Fibroblast of skin of right biceps (primary cell): ENCODE data around the gene KBTBD8.

Experiments
- DNase-seq: peaks from one replicate; pipeline ENCODE4 v3.0.0-alpha.2; 2013

Gene KBTBD8

DNA sequence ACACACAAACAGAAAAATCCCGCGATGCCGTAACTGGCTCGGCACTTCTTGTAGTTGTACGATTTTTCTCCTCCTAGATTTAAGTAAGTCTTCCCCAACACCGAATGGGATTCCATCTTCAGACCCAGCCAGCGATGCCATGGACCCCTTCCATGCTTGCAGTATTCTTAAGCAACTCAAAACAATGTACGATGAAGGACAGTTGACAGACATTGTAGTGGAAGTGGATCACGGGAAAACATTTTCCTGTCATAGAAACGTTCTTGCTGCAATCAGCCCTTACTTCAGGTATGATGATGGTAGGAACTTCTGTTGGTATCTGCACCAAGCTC, 763 bp downstream of the KBTBD8 start:
- no peak for DNase-seq

DNA sequence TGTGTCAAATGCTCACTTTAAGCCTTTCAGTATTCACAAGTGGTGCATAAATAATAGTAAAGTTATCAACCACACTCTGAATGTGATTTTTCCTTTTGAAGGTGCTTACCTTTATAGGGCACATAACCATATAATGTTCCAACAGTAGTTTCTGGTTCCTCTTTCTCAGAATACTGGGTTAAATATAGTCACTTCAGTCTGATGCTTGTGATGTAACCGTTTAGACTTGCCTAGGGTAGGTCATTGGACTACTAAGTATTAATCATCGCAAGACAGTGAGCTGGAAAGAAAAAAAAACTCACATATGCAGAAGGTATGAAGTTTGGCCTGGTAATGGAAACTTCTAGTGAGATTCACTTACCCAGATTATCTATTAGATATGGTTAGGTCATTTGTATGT, 1.9 kb downstream of the KBTBD8 start:
- DNase-seq: peak; percentile 64

DNA sequence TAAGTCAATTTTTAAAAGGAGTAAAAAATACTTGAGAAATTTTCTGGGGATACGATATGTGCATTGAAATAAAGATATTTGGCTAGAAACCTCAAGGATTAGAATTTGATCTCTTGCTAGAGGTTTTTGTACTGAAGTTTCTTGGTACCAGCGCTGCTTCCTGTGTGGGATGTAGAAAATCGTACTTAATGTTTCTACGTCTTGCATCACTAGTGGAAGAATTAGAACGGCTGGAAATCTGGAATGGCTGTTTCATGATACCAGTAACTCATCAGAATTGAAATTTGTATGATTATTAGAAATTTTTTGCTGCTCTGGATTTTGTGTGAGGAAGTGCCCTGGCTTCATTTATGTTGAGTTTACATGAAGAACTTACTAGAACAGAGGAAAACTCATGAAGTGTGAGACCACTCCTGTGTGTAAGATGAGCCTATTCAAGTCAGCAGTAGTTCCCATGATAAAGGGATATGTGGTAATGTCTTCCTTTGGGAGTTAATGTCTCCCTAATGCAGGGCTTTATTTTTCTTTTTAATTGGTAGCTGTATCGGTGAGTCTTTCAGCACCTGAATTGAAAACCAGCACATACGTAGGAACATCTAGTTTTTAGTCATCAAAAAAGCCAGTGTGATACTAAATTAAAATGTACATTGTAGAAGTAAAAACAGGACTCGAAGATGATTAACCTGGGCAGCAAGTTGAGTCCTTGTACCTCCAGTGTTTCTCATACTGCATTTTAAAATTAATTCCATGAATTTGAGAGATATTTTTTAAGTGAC, 3.2 kb downstream of the KBTBD8 start:
- DNase-seq: no peak

DNA sequence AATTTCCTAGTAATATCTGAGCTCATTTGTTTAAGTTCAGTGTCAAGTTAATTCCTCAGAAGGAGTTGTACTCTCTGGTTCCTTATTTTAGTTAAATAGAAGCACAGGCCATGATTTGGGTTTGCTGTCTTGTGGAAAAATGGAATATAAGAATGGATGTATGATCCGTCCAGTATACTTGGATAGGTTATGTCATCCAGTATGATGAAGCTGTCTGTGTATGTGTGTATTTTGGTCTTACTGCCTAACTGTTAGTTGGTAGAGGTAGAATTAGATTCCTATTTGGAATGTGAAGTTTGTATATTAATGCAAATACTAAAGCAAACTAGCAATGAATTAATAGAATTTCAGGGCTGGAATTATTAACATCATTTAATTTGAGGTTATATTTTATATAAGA, 7.9 kb downstream of the KBTBD8 start:
- DNase-seq: no peak

DNA sequence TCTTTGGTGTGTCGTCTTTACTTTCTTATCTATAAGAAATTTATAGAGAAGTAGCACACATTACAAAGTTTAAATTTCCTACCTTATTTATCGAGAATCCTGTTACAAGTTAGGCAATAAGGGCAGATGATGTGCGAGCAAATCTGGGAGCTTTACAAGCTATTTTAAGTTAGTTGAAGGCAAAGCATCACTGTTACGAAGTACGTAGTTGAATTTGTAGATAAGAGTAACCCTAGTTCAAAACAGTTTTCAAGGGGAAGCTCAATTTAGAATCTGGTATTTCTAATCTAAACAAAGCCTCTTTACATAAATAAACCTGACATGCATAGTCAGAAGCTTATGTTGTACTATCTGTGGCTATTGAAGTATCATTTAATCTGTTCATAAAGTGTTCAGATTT, 8.4 kb downstream of the KBTBD8 start:
- DNase-seq: peak; percentile 8

DNA sequence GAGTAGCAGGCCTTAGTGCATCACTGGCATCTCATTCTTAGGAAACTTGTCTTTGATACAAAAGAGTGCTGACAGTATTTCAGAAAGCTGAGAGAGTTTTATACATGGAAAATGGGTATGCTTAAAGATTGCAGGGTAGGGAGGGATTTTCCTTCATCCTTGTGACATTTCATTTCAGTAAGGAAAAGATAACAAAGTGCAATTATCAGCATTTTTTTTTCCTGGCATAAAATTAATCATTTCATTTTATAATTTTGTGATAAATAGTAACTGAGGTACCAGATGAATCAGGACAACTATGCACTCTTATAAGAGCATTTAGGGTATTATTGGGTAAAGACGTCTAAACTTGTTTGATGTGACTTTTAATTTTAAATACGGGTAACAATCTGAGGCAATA, 10.3 kb downstream of the KBTBD8 start:
- no peak for DNase-seq

DNA sequence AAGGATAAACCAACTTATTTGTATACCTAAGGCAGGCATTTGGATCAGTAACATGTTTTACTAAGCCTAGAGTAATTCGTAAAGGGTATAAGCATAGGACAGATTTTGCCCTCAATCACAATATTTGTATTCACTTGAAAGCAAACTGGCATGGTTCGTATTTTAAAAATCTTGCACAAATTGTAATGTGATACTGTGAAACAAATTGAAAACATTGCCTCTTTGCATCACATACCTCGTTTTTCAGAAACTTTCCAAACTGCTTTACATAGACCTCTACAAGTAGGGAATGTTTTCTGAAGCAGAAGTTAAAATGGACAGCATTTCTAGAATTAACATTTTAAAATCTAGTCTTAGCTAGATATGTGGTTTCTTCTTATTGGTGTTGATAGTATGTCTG, 11.6 kb downstream of the KBTBD8 start:
- no peak for DNase-seq

DNA sequence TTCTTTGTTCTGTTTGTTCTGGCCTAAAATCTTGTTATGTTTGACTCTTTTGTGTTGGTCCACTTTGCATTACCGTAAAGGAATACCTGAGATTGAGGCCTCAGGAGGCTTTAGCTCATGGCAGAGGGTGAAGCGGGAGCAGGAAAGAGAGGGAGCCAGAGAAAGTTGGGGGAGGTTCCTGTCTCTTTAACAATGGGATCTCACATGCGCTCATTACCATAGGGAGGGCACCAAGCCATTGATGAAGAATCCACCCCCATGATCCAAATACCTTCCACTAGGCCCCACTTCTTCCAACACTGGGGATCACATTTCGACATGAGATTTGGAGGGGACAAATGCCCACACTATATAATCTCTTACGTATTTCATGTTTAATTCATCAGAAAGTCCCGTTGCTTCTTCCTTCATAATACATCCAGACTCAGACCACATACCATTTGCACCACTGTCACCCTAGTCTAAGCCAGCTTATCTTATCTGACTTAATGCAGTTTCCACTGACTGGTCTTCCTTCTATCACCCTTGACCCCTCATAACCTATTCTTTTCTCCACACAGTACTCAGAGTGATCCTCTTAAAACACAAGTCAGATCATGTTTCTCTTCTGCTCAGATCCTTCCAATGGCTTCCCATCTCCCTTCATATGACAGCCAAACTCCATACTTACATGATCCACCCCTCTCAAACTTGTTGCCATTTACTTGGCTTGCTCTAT, 13.5 kb downstream of the KBTBD8 start:
- DNase-seq: no peak

DNA sequence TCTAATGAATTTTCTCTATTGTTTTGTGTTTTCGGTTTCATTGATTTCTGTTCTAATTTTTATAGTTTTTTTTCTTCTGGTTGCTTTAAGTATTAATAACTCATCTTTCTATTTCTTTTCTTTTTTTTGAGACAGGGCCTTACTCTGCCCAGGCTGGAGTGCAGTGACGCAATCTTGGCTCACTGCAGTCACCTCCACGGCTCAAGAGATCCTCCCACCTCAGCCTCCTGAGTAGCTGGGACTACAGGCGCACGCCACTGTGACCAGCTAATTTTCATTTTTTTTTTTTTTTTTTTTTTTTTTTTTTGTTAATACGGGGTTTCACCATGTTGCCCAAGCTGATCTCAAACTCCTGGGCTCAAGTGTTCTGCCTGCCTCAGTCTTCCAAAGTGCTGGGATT, 14.5 kb downstream of the KBTBD8 start:
- DNase-seq: no peak

DNA sequence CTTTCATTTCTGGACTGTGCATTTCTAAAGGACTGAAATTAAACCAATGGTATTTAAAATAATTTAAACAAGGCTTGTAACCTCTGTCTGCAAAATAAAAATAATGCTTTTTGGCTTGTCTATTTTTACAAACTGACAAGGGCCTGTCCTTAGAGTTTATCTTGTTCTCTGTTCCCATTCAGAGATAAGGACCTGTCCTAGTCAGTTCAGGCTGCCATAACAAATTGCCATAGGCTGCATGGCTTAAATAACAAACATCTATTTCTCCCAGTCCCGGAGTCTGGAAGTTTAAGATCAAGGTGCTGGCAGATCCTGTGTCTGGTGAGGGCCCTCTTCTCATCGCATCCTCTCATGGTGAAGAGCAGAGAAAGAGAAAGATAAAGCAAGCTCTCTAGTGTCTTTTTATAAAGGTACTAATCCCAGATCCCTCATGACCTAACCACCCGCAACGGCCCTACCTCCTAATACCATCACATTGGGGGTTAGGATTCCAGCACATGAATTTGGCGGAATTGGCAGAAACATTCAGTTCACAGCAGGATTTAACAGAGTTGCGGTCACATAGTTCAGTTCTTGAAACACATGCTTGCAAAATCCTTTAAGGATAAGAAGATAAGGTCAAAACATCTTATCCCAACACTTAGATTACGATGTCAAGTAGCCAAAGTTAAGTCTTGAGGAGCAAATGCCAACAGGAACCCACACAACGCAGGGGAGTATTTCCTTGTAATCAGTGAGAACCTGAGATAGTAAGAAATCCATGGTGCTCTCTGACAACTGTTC, 17.8 kb downstream of the KBTBD8 start:
- no peak for DNase-seq

DNA sequence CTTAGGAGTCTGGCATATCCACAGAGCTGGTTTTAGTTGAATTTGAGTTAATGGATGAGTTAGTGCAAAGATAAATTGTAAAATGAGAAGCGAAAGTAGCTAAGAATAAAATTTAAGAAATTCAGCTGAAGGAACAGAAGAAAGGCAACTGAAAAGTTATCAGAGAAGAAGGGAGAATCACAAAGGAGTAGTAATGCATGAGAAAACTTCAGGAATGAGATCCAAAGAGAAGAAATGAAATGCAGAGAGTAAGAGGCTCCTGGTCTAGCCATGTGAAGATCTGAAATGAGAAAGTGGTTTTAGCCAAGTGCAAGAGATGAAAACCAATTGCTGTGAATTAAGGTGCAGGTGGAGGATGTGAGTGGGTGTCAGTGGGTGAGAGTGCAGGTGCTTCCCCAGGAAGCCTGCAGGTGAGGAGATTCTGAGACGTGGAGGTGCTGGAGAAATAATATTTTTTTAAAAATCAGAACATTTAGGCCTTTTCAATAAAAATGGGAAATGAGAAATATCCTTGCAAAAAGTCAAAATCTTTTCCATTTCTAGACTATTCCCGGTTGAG, 18.5 kb downstream of the KBTBD8 start:
- DNase-seq: no peak

DNA sequence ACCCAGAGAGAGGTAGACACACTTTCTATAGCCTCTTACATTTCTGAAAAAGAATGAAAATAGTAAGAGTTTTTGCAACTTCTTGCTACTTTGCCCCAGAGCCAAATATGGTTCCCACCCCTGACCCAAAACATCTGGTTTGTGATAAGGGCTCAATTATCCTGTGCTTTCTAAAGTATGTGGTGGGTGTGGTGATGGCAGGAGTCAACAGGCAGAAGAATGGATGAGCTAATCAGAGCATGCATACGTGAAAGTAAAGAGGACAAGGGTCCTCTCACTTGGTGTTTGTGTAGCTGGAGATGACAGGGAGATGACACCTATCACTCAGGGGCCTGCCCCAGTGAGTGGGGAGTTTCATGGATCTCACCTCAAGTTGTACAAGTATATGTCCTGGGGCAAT, 19.1 kb downstream of the KBTBD8 start:
- DNase-seq: no peak

DNA sequence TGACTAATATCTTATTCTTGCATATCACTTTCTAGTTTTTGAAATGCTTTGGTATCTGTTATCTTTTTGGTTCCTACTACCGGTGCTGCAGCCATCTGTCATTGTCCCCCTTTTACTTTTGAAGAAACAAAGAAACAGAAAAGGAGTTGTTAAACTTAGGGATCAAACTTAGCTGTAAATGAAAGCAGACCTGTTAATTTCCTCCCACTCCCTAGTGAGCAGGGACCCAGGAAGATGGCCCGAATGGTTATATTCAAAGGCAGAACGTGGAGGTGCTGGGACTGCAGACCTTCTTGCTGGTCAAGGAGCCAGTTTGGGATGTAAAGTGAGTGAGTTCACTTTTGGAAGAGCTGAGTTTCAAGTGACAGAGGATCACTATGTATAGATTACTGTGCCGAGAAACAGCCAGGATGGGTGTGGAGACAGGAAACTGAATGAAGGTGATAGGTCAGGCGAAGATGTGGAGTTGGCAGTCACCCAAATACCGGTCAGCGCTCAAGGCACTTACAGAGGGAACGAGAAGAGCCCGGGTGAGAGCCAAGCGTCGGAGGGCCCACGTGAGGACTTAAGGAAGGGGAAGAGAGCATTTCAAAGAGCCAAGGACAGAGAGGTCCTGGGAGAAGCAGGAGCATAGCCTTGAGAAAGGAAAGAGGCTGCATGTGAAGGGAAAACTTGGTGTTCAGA, 20.1 kb downstream of the KBTBD8 start:
- DNase-seq: peak; percentile 26

DNA sequence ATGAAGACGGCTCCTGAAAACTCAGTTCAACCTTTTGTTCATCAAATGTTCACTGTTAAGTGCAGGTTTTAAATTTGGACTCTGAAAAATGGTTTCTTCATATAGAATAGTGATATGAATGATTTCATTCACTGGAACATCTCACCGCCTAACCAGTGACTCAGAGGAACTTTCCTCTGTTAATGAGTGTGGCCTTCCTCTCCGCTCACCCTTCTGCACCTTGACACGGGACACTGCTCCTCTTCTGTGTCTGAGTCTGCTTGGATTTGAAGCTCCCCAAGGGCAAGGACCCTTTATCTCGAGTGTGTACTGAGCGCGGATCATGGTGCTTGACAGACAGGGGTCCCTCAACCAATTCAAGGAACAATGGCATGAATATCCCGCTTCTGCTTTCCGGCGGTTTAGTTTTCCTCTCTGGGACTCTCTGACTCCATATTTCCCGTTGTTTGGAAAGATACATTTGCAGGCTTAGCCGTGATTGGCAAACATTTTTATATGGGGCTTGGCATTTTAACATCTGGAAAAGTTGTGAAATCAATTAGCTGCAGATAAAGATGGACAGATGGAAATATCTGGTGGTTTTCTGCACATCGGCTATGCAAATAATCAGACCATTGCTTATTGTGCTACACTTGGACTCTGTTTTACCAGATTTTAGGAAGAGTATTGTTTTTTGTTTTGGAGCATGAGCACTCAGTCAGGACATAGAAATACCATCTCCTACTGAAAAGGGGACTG, 20.9 kb downstream of the KBTBD8 start:
- DNase-seq: no peak

DNA sequence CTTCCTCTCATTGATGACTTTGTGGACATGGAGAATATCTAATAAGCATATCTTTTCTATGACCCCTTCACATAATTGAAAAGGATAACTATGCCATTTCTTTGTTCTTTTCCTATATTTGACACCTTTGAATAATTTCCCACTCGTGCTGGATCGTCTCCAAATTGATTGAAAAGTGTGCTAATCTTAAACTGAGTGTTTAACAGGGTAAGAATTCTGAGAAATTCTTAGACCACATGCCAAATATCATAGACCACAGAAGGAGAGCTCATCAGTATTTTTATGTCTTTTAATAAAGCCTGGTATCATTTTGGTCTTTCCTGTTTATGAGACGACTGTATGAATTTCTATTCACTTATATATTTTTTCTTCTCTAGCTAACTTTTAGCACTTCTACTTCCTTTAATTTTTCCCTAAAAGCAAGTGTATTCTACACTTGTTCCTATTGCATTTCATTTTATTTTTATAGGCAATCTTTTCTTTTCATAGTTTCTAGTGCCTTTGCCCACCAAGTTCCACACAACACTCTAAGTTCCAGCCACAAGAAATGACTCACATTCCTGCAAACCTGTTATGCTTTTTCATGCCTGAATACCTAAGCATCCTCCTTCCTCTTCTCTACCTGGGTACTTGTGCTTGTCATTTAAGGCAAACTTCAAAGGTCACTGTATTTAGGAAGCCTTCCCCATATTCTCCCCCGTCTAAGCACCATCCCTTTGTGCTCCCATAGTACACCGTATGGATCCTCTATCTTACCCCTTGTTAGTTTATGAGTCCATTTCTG, 30.1 kb downstream of the KBTBD8 start:
- DNase-seq: no peak

DNA sequence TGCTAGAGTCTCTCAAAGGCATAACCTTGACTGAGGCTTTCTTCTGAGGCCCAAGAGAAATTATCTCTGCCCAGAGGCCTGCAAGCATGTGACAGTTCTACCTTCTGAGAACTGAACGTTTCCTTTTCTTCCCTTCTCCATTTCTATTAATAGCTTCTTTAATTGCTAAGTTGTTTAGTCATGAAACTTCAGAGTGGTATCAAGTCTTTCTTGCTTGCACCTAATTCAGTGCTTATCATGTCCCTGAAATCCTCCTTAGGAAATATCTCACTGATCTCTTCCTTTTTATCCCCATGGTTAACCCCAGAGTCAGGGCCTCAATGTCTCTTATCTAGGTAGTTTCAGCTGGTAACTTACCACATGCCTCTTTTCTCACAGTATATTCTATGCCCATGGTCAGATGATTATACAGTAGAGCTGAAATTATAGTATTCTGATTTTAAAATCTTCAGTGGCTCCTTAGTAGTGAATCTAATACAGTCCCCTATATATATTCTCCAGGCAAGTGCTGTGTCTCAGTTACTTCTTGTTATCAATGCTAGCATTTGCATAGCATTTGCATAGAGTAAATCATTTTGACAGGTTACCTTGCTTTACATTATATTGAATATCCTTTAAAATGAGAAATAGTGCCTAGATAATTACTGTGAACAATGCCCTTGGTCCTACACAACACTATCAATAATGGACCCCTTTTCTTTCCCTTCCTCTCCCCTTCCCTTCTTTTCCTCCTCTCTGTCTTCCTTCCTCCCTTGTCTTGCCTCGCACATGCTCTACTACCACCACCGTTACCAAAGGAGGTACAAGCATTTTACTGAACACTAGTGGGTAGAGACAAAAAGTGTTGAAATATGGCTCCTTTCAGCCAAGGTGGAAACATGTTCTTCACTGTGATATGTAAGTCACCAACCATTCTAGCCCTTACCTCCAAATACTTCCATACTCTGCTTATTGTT, 33.0 kb downstream of the KBTBD8 start:
- DNase-seq: no peak

DNA sequence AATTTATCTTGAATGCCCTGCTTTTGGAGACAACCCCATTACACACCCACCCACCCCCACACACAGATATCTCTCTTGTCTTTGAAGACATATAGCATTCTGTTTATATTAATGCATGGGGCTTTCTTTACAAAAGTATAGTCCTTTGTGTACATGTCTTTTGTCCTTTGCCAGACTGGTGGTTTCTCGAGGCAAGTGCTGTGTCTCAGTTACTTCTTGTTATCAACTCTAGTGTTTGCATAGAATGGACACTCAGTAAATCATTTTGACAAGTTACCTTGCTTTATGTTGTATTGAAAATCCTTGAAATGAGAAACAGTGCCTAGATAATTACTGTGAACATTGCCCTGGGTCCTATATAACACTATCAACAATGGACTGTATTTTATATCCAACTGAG, 33.9 kb downstream of the KBTBD8 start:
- DNase-seq: no peak

DNA sequence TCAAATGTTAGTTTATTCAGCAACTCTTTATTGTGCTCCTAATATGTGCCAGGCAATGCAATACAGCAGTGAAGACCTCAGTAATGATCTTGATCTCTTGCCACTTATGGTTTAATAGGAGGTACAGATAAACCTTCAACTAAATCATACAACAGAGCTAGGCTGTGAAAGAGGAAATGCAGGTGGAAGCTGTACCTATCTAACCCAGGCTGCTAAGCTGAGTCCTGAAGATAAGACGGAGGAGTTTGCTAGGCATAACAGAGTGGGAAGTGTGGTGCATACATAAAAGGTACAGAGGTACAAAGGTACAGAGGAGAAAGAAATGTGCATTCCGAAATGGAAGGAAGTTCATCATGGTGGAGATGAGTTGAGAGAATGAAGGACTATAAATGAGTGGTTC, 35.0 kb downstream of the KBTBD8 start:
- DNase-seq: no peak

DNA sequence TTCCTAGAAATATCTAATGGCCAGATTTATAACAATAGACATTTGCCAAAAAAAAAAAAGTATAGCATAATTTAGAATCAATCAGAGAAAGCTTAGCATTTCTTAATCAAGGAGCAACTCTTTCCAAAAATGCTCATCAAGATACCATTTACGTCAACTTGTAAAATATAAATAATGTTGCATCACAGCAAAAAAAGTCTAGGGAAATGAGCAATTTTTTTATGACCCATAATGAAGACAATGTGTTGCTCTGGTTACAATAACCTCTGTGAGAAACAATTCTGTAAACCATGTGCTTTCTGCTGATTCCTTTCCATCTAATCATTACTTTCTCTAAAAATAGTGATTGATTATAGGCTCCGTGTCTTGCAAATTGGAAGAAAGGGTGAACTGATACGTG, 36.3 kb downstream of the KBTBD8 start:
- DNase-seq: no peak

DNA sequence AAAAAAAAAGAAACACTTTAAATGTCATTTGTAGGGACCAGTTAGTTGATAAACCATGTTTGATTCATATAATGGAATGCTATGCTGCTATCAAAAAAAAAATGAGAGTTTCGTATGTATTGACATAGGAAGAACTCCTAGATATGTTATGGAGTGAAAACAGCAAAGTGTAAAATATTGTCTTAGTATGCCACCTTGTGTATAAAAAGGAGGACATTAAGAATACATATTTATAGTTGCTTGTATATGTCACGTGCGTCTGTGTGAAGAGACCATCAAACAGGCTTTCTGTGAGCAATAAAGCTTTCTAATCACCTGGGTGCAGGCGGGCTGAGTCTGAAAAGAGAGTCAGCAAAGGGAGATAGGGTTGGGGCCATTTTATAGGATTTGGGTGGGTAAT, 39.5 kb downstream of the KBTBD8 start:
- no peak for DNase-seq
